Measurements from ENCODE around the gene ADAMTS5. TPM values are rescaled to one million over a fixed set of nuclear protein-coding genes. Genes with fewer than 3 reads are reported as not detected.

Gene ADAMTS5
- polyA plus RNA-seq, 2 of the 4 experiments (the other 2 are of a cell fraction), result not detected

GRCh38 chr21:26918323-26919079 lies 48.4 kb downstream of the ADAMTS5 start:
- no peak for TF ChIP-seq POLR2AphosphoS2 (conservative IDR thresholded peaks at IDR 0.05; ENCODE audit: low read length)
- TF ChIP-seq TFCP2L1 (CRISPR knock-in tag; IDR thresholded peaks at IDR 0.05), result no peak
- no peak for TF ChIP-seq ZC3H11A (IDR thresholded peaks at IDR 0.05)
- no peak for TF ChIP-seq HOXA7 (CRISPR knock-in tag; IDR thresholded peaks at IDR 0.05)
- no peak for TF ChIP-seq MAFK (IDR thresholded peaks at IDR 0.05; ENCODE audit: partially characterized antibody)
- TF ChIP-seq REST (IDR thresholded peaks at IDR 0.05), result no peak
- CTCF ChIA-PET, result no interaction called here
- ATAC-seq, result no peak
- H3K4me1 ChIP-seq, result no peaks in the 10 kb centered on the region
- H3K4me3 ChIP-seq, result no peak overlapping the region
- WGBS (ENCODE audit: missing lambda C conversion rate), result 15% methylated on average over 8 of the region's 8 CpGs
- no peak for DNase-seq (ENCODE audit: low read depth in 1 of 2, low spot score in 1 of 2)
- POLR2A ChIA-PET, result no interaction called here
- H3K27ac ChIP-seq, result no peak overlapping the region
- H3K4me2 ChIP-seq, result no peak overlapping the region
- no peak for FAIRE-seq
- no peaks in the 10 kb centered on the region for H3K9me3 ChIP-seq

GRCh38 chr21:26916799-26917198 lies 50.1 kb downstream of the ADAMTS5 start:
- no peak overlapping the region for H3K4me2 ChIP-seq
- ATAC-seq (no peak), FAIRE-seq (no peak), DNase-seq (ENCODE audit: low read depth in 1 of 2, low spot score in 1 of 2) (no peak)
- no peak for TF ChIP-seq NFE2L2 (conservative IDR thresholded peaks at IDR 0.05; ENCODE audit: low read length)
- no peak for TF ChIP-seq HMGXB4 (CRISPR knock-in tag; IDR thresholded peaks at IDR 0.05; ENCODE audit: borderline replicate concordance)
- TF ChIP-seq RARB (CRISPR knock-in tag; IDR thresholded peaks at IDR 0.05), result no peak
- no peak for TF ChIP-seq SMC3 (IDR thresholded peaks at IDR 0.05)
- TF ChIP-seq FOXS1 (CRISPR knock-in tag; IDR thresholded peaks at IDR 0.05), result no peak
- TF ChIP-seq MAZ (IDR thresholded peaks at IDR 0.05; ENCODE audit: borderline replicate concordance, low read depth, low read length), result no peak
- TF ChIP-seq CHD2 (IDR thresholded peaks at IDR 0.05; ENCODE audit: low read length, partially characterized antibody), result no peak
- no peak for TF ChIP-seq JUN (IDR thresholded peaks at IDR 0.05)
- no peak for TF ChIP-seq CBX8 (IDR thresholded peaks at IDR 0.05)
- no peak for TF ChIP-seq BHLHE40 (IDR thresholded peaks at IDR 0.05; ENCODE audit: low read depth, low read length)
- TF ChIP-seq GATA3 (IDR thresholded peaks at IDR 0.05; ENCODE audit: borderline replicate concordance), result no peak
- no peak for TF ChIP-seq MYC (IDR thresholded peaks at IDR 0.05; ENCODE audit: borderline replicate concordance, low read length)
- TF ChIP-seq CTCF (IDR thresholded peaks at IDR 0.05), result no peak
- TF ChIP-seq E2F6 (IDR thresholded peaks at IDR 0.05; ENCODE audit: borderline replicate concordance, low read depth), result no peak
- no peak for TF ChIP-seq TFCP2L1 (CRISPR knock-in tag; IDR thresholded peaks at IDR 0.05)
- TF ChIP-seq PHF8 (IDR thresholded peaks at IDR 0.05; ENCODE audit: borderline replicate concordance, low read depth), result no peak
- no peak for TF ChIP-seq POLR2A (IDR thresholded peaks at IDR 0.05; ENCODE audit: low read length)
- H3K4me1 ChIP-seq, result no peaks in the 10 kb centered on the region
- H3K27ac ChIP-seq, result no peak overlapping the region
- ChIA-PET CTCF (no interaction called here), POLR2A (no interaction called here)
- 32% methylated on average over 2 of the region's 2 CpGs for WGBS (ENCODE audit: missing lambda C conversion rate)
- H3K9me3 ChIP-seq, result no peaks in the 10 kb centered on the region
- H3K4me3 ChIP-seq, result no peak overlapping the region
